A549 (cell line): Measurements from ENCODE around the gene PRKAG2.

Source experiments
- CBX8 ChIP-seq: fragments of 200-600 bp; sonication (generic); IDR thresholded peaks from 2 replicates; pipeline ENCODE4 v1.6.1; 2016
- CTCF ChIP-seq: fragments of >200 bp; sonication (Bioruptor Twin); formaldehyde crosslinking; IDR thresholded peaks from 3 replicates; pipeline ENCODE4 v1.5.1; 2016
- ELK1 ChIP-seq: fragments of 150-350 bp; IDR thresholded peaks from 2 replicates; pipeline ENCODE4 v1.6.1; 2014; ENCODE audit warnings: low read depth, mild to moderate bottlenecking, low read length
- EP300 ChIP-seq, 2 experiments: fragments of >200 bp; sonication (Bioruptor Twin); formaldehyde crosslinking; IDR thresholded peaks; 2 replicates in 1 of 2; 3 replicates in 1 of 2; pipeline ENCODE4 v1.6.1; 2016 to 2017
- GATA3 ChIP-seq: IDR thresholded peaks from 2 replicates; pipeline ENCODE4 v1.6.1; 2012; ENCODE audit warnings: borderline replicate concordance
- JUNB ChIP-seq: fragments of >200 bp; sonication (Bioruptor Twin); formaldehyde crosslinking; IDR thresholded peaks from 2 replicates; pipeline ENCODE4 v1.6.1; 2016
- MAX ChIP-seq: IDR thresholded peaks from 2 replicates; pipeline ENCODE4 v1.6.1; 2012
- NR3C1 ChIP-seq: fragments of >200 bp; sonication (Bioruptor Twin); formaldehyde crosslinking; IDR thresholded peaks from 3 replicates; pipeline ENCODE4 v1.6.1; 2017
- POLR2A ChIP-seq: IDR thresholded peaks from 2 replicates; pipeline ENCODE4 v1.6.1; 2012; ENCODE audit warnings: mild to moderate bottlenecking, low read length
- RARB ChIP-seq: fragments of 250-450 bp; sonication (Bioruptor Pico); IDR thresholded peaks from 2 replicates; pipeline ENCODE4 v1.8.0; 2021; ENCODE audit warnings: mild to moderate bottlenecking, moderate library complexity
- RCOR1 ChIP-seq: fragments of 150-350 bp; IDR thresholded peaks from 2 replicates; pipeline ENCODE4 v1.6.1; 2014; ENCODE audit warnings: antibody characterized with exemption, low read length, low read depth
- SMC3 ChIP-seq: fragments of >200 bp; sonication (Bioruptor Twin); formaldehyde crosslinking; IDR thresholded peaks from 3 replicates; pipeline ENCODE4 v1.6.1; 2018; ENCODE audit warnings: inconsistent platforms

GRCh38 chr7:151581741-151582140 lies 295.2 kb downstream of the PRKAG2 start:
- TF ChIP-seq CTCF (no peak), MAX (no peak), RARB (CRISPR knock-in tag) (no peak), ELK1 (no peak), POLR2A (no peak), CBX8 (no peak), EP300 (IDR thresholded peaks at IDR 0.05) (no peak), SMC3 (no peak), RCOR1 (no peak), GATA3 (no peak), NR3C1 (no peak), JUNB (no peak)
